Measurements from ENCODE around the gene MOCOS. TPM values are rescaled to one million over a fixed set of nuclear protein-coding genes. Genes with fewer than 3 reads are reported as not detected.
"Not testable (repeated sequence)": the region's sequence is repeated elsewhere in the genome, so short reads cannot be mapped to it uniquely, and the experiment has no call there.

Gene MOCOS, protein sequence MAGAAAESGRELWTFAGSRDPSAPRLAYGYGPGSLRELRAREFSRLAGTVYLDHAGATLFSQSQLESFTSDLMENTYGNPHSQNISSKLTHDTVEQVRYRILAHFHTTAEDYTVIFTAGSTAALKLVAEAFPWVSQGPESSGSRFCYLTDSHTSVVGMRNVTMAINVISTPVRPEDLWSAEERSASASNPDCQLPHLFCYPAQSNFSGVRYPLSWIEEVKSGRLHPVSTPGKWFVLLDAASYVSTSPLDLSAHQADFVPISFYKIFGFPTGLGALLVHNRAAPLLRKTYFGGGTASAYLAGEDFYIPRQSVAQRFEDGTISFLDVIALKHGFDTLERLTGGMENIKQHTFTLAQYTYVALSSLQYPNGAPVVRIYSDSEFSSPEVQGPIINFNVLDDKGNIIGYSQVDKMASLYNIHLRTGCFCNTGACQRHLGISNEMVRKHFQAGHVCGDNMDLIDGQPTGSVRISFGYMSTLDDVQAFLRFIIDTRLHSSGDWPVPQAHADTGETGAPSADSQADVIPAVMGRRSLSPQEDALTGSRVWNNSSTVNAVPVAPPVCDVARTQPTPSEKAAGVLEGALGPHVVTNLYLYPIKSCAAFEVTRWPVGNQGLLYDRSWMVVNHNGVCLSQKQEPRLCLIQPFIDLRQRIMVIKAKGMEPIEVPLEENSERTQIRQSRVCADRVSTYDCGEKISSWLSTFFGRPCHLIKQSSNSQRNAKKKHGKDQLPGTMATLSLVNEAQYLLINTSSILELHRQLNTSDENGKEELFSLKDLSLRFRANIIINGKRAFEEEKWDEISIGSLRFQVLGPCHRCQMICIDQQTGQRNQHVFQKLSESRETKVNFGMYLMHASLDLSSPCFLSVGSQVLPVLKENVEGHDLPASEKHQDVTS
- total RNA-seq (ENCODE audit: insufficient read depth, low replicate concordance), result 7.0 TPM

DNA sequence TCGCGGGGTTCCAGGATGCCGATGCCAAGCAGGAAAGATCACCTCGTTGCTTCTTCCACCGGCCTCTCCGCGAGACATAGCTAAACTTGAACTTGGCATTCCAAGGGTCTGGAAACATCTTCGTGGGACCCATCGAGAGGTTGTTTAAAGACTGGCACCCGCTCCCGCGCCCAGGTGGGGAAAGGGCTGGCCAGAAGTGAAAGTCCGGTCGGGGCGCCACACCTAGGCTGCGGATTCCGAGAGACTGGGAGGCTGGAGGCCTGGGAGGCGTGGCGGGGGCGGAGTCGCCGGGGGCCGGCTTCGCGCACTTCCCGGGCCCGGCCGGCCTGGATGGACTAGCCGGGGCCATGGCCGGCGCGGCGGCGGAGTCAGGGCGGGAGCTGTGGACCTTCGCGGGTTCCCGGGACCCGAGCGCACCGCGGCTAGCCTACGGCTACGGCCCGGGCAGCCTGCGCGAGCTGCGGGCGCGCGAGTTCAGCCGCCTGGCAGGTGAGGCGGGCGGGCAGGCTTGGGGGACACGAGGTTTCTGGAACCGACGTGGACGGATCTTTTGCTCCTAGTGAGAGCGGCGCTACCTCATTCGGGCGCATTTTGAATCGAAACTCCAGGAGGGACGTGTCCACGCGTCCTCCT, at the start of gene MOCOS:
Gene MOCOS, plus strand, starts transcription at position 305 of the 633 bp plus-strand sequence. Its CDS starts 43 bp downstream, at position 348.
- DNase-seq (ENCODE audit: low spot score), result peak; percentile 61

DNA sequence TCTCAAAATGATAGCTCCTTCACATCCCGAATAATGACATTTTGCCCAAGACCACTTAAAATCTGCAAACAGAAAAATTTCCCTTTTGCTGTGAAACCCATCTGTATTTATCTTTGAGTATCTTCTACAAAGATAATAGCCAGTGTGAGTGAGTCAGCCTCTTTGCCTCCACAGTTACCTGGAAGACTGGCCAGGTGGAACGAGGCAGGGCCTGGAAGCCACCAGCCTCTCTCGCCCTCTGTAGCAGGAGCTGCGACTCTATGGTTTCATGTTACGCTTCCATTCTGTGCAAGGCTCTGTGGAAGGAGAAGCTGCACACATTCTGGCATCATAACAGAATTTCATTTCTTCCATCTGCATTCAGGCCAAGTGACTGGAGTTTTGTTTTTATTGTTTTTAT, 48.1 kb upstream of the MOCOS start:
- DNase-seq (ENCODE audit: low spot score), result no peak

DNA sequence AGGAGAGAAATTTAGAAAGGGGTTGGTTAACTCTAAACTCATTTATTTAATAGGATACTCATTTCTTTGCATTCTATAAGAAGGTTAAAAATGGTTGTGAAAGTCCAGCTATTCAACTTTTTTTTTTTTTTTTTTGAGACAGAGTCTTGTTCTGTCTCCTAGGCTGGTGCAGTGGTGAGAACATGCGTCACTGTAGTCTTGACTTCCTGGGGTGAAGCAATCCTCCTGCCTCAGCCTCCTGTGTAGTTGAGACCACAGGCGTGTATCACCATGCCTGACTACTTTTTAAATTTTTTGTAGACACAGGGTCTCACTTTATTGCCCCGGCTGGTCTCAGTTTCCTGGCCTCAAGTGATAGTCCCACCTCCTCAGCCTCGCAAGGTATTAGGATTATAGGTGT, 45.7 kb upstream of the MOCOS start:
- DNase-seq (ENCODE audit: low spot score), result no peak

DNA sequence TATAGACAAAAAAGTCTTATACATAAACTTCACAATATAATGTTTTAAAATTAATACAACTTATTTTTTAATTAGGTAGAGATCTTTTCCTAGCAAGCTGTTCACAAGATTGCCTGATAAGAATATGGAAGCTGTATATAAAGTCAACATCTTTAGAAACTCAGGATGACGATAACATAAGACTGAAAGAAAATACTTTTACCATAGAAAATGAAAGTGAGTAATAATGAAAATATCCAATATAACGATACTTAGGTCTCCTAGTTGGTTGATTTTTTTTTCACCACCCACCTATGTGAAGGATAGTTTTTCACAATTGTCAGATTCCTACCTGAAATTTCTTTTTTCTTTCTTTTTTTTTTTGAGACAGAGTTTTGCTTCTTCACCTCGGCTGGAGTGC, 44.5 kb upstream of the MOCOS start:
- DNase-seq (ENCODE audit: low spot score), result no peak

DNA sequence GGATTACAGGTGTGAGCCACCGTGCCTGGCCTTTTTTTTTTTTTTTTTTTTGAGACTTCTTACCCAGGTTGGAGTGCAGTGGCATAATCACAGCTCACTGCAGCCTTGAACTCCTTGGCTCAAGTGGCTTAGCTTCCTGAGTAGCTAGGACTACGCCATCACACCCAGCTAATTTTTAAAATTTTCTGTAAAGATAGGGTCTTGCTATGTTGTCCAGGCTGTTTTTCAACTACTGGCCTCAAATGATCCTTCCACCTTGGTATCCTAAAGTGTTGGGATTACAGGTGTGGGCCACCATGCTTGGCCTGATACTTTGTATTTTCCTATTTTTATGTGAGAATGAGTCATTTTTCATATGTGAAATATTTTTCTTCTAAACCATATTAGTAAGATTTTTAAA, 43.9 kb upstream of the MOCOS start:
- DNase-seq (ENCODE audit: low spot score), result no peak

DNA sequence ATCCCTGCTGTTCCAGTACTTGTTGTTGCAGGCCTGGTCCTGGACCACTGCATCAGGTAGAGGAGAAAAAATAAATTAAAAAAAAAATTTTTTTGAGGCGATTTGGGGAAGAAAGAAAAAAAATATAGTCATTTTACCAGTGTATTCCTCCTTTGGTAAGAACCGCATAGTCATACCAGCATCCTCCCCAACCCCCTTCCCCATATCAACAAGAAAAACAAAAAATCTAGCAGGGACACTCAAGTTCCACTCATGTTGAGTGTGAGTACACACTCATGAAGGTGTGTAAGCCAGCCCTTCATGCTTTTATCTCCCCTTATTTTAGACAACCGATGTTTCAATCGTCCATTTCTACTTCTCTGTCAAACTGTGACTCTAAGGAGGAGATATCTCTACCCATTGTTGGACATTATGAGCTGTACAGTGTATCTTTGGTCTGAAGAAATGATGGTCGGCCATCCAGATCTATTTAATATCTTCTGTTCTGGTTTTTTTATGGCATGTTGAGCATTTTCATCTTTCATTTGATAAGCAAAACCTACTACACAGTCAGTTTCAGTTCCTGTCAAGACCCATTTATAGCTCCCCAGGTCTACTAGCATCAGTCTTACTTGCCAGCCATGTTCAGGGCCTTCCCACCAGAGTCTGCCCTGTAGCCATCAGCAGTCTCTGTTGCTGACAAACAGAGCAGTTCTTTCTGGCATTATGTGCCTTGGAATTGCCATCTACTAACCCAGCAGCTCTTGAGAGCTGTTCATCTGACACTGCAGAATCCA, 37.6 kb upstream of the MOCOS start:
- no peak for DNase-seq (ENCODE audit: low spot score)

DNA sequence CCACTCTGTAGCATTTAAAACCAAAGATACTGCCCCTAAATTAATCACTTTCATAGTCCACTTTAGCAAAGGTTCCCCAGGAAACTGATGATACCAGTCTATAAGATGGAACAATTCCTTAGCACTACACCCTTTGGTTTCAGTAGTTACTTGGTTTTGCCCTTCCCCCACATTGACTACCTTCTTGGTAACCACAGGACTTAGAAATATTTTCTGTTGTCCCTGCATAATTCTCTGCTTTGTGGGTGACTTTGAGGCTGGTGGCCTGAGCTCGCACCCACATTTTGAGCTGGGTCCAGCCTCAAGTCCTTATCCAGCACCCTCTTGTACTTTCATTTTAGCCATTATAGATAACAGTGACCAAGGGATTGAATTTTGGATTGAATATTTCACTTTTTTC, 34.5 kb upstream of the MOCOS start:
- DNase-seq (ENCODE audit: low spot score), result no peak

DNA sequence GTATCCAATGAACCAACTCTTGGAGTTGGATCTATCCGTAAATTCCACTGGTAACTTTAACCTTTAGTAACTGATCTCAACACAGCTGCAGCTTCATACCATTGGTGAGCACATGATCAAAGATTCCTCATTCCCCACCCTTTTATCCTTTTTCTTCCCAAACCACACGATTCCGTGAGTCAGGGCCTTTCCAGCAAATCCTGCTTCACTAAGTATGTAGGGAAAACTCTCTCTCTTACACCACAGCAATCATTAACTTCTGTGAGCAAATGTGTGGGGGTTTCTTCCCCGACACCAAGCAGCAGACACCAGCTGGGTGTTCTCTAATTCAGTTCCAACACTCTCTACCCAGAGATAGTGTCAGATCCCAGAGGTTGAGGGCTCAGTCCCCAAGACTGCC, 34.1 kb upstream of the MOCOS start:
- peak; percentile 10 for DNase-seq (ENCODE audit: low spot score)

DNA sequence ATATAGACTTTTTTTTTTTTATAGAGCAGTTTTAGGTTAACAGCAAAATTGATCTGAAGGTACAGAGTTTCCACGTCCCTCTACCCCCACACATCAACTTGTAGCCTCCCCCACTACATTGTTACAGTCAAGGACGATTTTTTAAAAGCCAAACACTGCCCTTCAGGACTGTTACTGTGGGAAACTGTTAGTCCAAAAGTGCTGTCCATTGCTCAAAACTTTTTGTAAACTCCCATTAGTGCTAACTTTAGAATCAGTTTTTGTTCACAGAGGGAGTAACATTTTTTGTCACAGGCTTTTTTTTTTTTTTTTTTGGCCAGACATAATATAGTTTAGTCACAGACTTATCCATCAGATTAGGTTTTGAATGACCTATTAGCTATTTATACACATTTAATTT, 33.5 kb upstream of the MOCOS start:
- DNase-seq (ENCODE audit: low spot score), result no peak

DNA sequence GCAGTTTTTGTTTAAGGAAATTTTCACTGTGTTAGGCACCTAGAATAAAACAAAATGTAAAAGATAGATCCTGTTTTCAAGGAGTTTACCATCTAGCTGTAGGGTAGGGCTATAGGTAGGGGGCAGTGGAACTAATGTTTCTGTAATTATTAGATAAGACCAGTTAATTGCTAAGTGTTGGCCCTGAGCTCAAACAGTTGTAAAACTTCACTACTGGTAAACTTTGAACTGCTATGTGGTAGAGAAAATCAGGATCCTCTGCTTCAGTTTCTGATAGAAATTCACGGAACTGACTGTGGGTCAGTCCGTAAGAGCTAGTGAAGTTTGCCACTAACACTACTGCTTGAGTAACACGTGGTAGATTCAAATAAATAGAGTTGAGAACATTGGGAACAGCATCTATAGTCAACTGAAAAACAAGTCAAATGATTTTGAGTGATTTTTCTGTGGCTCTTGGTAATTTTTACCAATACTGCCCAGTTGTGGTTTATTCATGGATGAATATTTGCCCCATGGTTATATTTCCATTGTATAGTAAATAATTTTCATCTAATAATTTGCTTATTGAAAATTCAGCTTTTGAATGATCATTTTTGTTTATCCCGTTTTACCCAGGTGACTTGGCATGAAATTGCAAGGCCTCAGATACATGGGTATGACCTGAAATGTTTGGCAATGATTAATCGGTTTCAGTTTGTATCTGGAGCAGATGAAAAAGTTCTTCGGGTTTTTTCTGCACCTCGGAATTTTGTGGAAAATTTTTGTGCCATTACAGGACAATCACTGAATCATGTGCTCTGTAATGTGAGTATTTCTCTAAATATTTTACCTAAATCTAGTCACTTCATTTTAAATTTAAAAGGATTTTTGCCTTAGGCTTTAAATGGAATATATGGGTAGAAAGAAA, 31.2 kb upstream of the MOCOS start:
- DNase-seq (ENCODE audit: low spot score), result no peak

DNA sequence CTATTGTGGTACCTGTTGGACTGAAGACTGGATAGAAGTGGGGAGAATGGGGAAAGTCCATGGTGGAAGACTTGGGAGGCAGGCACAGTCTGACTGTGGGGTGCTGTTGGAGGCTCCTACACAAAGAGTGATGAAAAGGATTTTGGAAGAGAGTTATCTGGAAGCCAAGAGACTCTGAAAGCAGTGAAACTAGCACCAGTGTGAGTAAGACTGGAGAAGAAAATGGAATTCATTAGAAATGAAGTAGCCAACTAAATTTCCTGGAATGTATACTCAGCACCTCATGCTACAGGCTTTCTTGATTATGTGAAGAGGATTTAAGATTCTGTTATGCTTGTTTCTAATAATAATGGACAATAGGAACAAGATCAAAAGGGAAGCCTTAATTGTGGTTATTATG, 29.9 kb upstream of the MOCOS start:
- DNase-seq (ENCODE audit: low spot score), result no peak

DNA sequence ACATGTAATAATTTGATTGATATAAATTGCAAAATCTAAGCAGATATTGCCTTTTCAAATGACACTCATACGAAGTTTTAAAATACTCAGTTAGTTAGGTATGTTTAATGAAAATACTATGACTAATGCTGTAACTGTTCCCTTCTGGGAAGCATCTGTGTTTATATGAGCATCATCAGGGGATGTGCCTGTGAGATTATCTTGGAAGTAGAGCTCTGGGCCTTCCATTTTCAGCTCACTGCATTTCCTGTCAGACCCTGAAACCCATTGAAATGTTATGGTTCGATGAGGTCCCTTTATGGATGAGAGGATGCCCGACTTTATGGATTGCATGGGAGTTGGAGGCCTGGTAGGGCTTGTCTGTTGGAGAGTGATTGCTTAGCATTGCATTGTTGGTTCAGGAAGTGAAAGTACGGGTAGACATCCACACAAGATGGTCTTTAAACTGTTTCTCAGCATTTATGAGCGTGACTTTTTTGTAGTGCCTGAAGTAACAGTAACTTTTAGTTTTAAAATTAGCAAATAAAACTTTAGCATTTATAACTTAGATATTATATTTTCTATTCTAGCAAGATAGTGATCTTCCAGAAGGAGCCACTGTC, 28.9 kb upstream of the MOCOS start:
- DNase-seq (ENCODE audit: low spot score), result peak; percentile 24

DNA sequence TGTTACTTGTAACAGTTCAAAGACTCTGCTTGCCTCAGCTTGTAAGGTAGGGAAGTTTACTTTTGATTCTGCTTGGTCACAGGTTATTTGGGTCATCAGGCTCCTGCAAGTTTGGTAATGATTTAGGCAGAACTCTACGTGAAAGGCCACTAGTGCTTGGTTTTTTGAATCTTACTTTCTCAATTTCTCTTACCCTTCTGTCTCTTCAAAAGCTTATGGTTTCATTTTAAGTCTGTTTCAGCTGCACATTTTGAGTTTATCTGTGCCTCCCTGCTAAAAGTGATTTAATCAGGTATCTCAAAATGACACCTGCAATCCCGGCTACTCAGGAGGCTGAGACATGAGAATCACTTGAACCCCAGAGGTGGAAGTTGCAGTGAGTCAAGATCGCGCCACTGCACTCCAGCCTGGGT, 26.3 kb upstream of the MOCOS start:
- no peak for DNase-seq (ENCODE audit: low spot score)

DNA sequence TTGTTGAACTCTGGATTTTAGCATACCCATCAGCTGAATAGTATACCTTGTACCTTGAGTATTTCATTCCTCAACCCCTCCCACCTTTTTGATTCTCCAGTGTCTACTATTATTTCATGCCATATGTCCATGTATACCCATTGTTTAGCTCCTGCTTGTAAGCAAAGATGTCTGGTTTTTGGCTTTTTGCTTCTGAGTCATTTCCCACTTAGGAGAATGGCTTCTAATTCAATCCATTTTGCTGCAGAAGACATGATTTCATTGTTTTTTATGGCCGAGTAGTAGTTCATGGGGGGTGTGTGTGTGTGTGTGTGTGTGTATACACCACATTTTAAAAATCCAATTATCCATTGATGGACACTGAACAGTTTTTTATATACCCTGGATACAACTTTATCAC, 24.3 kb upstream of the MOCOS start:
- no peak for DNase-seq (ENCODE audit: low spot score)

DNA sequence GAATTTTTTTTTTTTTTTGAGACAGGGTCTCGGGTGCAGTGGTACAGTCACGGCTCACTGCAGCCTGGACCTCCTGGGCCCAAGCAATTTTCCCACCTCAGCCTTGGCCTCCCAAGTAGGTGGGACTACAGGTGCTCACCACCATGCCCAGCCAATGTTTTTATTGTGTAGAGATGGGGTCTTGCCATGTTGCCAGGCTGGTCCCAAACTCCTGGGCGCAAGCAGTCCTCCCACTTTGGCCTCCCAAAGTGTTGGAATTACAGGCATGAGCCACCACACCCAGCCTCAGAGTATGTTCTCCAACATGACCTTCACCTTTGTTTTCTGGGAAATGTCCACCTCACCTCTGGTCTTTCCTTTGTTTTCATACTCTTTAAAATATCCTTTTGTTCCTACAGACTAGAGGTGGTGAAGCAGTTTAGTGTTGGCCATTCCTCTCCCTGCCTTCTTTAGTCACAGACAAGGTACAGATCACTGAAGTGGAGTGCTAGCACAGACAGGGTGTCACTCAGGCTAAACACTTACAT, 19.5 kb upstream of the MOCOS start:
- no peak for DNase-seq (ENCODE audit: low spot score)

DNA sequence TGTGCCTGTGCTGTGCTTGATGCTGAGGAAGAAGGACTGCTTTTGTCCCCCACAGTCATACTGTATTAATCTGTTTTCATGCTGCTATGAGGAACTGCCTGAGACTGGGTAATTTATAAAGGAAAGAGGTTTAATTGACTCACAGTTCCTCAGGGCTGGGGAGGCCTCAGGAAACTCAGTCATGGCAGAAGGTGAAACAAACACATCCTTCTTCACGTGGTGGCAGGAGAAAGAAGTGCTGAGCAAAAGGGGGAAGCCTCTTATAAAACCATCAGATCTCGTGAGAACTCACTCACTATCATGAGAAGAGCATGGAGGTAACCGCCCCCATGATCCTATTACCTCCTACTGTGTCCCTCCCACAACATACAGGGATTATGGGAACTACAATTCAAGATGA, 19.0 kb upstream of the MOCOS start:
- not testable (repeated sequence) for DNase-seq (ENCODE audit: low spot score)

DNA sequence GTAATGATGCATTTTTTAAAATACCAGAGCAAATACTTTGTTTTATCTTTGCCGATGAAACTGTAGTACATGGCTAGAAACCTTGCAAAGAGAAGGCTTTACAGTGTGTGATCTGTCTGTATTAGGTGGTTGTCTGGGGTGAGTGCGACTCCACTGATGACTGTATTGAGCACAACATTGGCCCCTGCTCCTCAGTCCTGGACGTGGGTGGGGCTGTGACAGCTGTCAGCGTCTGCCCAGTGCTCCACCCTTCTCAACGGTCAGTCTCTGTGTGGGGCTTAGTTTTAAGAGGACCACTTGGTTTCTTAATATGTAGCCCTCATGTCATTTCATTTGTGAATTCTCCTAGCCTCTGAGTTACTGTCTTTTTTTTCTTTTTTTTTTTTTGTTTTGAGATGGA, 17.4 kb upstream of the MOCOS start:
- DNase-seq (ENCODE audit: low spot score), result no peak

DNA sequence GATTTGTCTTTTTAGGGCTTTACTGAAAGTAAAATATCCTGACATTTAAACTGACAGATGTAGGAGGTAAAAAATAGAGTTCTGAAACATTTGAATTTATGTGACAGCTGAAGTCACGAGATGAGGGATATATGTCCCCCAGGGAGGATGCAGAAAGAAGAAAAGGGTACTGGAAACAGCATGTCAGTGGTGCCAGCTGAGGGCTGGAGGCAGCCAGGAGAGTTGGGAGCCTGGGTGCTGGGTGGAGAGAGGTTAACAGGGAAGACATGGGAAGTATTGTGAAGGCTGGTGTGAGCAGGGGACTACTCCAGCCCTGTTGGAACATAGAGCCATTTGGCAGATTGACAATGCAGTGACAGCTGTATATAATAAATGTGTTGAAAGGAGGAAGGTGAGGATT, 11.8 kb upstream of the MOCOS start:
- DNase-seq (ENCODE audit: low spot score), result no peak

DNA sequence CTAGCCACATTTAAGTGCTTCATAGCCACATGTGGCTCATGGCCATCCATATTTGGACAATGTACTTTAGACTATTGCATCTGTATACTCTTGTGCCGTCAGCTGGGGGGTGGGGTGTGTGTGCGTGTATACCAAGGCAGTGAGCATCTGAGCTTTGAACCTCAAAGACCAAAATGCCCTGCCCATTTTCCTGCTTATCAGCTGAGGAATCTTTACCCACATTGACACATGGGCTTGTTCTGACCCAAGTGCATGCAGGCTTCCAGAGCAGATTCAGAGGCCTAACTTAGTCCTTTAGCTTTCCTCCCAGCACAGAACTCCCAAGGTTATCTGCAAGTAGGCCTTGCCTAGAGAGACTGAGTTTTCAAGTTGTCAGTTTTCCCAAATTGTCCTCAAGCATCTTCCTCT, 11.1 kb upstream of the MOCOS start:
- no peak for DNase-seq (ENCODE audit: low spot score)

DNA sequence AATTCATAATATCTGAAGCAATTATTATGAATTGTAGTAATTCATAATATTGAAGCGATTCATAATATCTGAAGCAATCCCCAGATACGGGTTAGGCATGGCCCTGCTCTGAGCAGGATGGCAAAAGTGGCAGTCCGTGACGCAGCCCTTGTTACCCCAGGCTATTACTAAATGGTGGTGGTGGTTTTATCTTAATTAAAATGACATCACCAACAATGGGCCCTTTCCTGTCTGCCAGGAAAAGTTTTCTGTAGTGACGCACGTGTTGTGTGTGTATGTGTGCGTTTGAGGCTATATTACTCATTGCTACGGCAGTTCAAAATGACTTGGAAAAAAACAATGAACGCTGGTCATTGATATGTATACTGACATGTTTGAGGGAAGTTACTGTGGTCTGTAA, 10.6 kb upstream of the MOCOS start:
- DNase-seq (ENCODE audit: low spot score), result no peak
